Measurements from ENCODE around the gene FAM234B.

DNA sequence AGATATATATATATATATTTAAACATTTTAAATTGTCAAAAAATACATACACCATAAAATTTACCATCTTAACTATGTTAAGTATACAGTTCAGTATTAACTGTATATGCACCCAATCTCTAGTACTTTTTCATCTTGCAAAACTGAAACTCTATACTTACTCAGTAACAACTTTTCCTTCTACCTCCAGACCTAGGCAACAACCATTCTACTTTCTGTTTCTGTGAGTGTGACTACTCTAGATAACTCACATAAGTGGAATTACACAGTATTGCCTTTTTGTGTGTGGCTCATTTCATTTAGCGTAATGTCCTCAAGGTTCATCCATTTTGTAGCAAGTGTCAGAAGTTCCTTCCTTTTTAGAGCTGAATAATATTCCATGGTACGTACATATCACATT lies 8.2 kb downstream of the FAM234B start:
- TF ChIP-seq, protein P1, sequence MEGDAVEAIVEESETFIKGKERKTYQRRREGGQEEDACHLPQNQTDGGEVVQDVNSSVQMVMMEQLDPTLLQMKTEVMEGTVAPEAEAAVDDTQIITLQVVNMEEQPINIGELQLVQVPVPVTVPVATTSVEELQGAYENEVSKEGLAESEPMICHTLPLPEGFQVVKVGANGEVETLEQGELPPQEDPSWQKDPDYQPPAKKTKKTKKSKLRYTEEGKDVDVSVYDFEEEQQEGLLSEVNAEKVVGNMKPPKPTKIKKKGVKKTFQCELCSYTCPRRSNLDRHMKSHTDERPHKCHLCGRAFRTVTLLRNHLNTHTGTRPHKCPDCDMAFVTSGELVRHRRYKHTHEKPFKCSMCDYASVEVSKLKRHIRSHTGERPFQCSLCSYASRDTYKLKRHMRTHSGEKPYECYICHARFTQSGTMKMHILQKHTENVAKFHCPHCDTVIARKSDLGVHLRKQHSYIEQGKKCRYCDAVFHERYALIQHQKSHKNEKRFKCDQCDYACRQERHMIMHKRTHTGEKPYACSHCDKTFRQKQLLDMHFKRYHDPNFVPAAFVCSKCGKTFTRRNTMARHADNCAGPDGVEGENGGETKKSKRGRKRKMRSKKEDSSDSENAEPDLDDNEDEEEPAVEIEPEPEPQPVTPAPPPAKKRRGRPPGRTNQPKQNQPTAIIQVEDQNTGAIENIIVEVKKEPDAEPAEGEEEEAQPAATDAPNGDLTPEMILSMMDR (IDR thresholded peaks at IDR 0.05) = no peak
- no peak for TF ChIP-seq EZH2 (IDR thresholded peaks at IDR 0.05; ENCODE audit: borderline replicate concordance, insufficient read depth, low read depth, low read length, poor library complexity, severe bottlenecking)
